Measurements from ENCODE around the gene MIA2. TPM values are rescaled to one million over a fixed set of nuclear protein-coding genes. Genes with fewer than 3 reads are reported as not detected.
"Not testable (repeated sequence)": the region's sequence is repeated elsewhere in the genome, so short reads cannot be mapped to it uniquely, and the experiment has no call there.

The MIA2 gene
- polyA plus RNA-seq, 3 donors = 8.8 to 25.2 (median 9.8) TPM

GRCh38 chr14:39265033-39265432 lies 31.3 kb downstream of the MIA2 start:
- WGBS, 3 donors = 1 to 6% (median 1%) methylated on average over 2 of the region's 2 CpGs
- H3K27ac ChIP-seq (ENCODE audit: low read depth, low read length) = no peak overlapping the region

DNA sequence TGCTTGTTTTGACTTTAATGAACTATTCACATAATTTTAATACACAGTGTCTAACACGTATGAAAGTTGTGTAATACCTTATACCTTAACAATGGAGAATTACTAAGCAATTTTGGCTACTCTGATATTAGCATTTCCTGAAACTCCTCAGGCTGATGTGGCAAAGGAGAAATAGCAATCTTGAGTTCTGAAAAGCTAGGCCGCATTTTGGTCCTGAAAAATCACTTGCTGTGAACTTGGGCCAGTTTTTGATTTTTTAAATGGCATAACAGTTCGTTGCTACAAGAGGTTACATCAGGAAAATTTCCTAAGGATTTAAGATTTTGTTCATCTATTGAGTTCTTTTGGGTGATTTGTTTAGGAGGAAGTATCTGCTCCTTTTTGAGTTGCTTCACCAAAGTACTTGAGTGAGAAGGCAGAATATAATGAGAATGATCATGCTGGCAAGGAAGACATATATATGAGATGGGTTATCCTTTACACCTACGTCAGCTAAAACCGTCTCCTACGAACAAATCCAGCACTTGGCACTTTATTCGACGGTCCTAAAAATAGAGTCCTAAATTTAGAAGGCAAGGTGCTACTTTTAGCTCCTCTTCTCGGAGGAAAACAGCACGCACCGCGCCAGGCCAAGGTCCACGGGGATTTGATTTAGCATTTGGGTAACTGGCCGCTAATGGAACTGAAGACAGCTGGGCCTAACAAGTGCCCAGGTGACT lies 32.2 kb downstream of the MIA2 start:
- WGBS, 3 donors = 5 to 8% (median 6%) methylated on average over 14 of the region's 14 CpGs

DNA sequence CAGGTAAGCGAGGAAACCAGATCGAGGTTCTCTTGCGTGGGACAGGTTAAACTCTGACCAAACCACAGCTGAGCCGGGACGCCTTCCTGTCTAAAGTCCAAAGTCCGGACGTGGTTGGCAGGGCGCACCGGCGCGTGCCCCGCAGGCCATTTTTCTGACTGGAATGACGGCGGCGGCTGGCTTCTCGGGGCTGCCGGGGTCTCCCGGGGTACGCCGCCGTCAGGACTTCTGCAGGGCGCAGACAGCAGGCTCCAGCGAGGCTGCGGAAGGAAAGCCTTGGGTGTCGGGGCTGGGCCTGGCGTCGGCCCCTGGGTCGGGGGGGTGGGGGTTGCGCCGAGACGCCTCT lies 32.8 kb downstream of the MIA2 start:
- H3K27ac ChIP-seq (ENCODE audit: low read depth, low read length) = peak overlapping the region; percentile 100
- 0 to 1% (median 1%) methylated on average over 23 to 31 of the region's 31 CpGs for WGBS, 3 donors

More for the DNA sequence above, 32.2 kb downstream of the MIA2 start:
- peak overlapping the region; percentile 100 for H3K27ac ChIP-seq (ENCODE audit: low read depth, low read length)

GRCh38 chr14:39266871-39267607 lies 33.3 kb downstream of the MIA2 start:
- 1% methylated on average over 67 to 70 of the region's 70 CpGs for WGBS, 3 donors

GRCh38 chr14:39267608-39268005 lies 33.9 kb downstream of the MIA2 start:
- H3K27ac ChIP-seq (ENCODE audit: low read depth, low read length) = peak overlapping the region; percentile 100
- whole genome bisulfite sequencing, 3 donors = 0 to 1% (median 0%) methylated on average over 16 of the region's 16 CpGs

More at GRCh38 chr14:39266871-39267607, 33.3 kb downstream of the MIA2 start:
- peak overlapping the region; percentile 100 for H3K27ac ChIP-seq (ENCODE audit: low read depth, low read length)

DNA sequence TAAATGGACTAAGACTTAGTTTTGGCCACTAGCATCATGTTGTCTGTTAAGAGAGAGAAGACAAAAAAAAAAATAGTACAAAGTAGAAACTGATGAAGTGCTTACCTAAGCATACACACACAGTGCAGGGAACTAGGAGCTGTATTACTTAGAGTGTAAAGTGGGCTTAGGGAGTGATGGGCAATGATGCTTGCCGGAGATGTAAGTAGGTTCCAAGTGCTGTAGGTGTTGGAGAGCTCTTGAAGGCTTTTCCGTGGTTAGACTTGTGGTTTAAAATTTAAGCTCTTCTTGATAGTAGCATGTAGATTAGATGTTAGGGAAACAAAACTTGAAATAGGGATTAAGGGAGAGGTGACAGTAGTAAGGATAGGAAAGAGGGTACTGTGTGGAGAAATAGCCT lies 34.7 kb downstream of the MIA2 start:
- 11 to 19% (median 13%) methylated on average over 2 of the region's 2 CpGs for WGBS, 3 donors

DNA sequence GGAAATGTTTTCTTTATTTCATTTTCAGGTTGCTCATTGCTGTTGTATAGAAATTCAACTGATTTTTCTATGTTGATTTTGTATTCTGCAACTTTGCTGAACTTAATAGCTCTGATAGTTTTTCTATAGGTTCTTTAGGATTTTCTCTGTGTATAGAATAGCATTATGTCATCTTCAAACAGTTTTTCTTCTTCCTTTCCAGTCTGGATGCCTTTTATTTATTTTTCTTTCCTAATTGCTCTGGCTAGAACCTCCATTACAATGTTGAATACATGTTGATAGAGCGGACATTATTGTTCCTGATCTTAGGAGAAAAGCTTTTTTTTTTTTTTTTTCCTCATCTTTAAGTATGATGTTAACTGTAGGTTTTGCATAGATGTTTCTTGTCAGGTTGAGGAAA lies 39.2 kb downstream of the MIA2 start:
- WGBS, 3 donors = 98 to 100% (median 100%) methylated on average over 1 of the region's 1 CpG
- H3K27ac ChIP-seq (ENCODE audit: low read depth, low read length) = no peak overlapping the region

More for the DNA sequence above, 34.7 kb downstream of the MIA2 start:
- H3K27ac ChIP-seq (ENCODE audit: low read depth, low read length) = no peak overlapping the region

DNA sequence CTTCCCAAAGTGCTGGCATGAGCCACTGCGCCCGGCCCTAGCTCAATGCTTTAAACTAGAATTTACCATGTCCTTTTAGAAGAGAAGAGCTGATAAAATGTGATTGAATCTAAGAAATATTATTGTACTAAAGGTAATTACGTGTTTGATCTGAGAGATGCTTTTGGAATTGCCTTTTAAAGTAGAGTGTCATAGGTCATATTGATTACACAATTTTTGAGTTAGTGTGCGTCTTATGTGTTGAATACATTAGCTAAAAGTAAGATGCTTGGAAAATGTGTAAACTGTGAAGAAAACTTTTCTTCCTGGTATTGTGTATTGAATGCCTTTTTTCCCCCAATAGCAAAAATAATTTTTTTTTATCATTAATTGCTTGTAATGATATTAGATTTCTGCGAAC lies 41.7 kb downstream of the MIA2 start:
- WGBS, 3 donors = 89 to 91% (median 90%) methylated on average over 5 of the region's 5 CpGs
- no peak overlapping the region for H3K27ac ChIP-seq (ENCODE audit: low read depth, low read length)

- 91 to 98% (median 97%) methylated on average over 1 of the region's 1 CpG for WGBS, 3 donors
- H3K27ac ChIP-seq (ENCODE audit: low read depth, low read length) = no peak overlapping the region
These were observed 42.3 kb downstream of the MIA2 start for GRCh38 chr14:39276005-39276404.

GRCh38 chr14:39276579-39277114 lies 42.9 kb downstream of the MIA2 start:
- H3K27ac ChIP-seq (ENCODE audit: low read depth, low read length) = no peak overlapping the region
- 46 to 97% (median 95%) methylated on average over 2 of the region's 2 CpGs for WGBS, 3 donors

- 85 to 93% (median 90%) methylated on average over 3 of the region's 3 CpGs for WGBS, 3 donors
These were observed 45.8 kb downstream of the MIA2 start for GRCh38 chr14:39279515-39279914.

GRCh38 chr14:39280678-39281077 lies 47.0 kb downstream of the MIA2 start:
- 97 to 100% (median 98%) methylated on average over 3 of the region's 3 CpGs for WGBS, 3 donors
- H3K27ac ChIP-seq (ENCODE audit: low read depth, low read length) = not testable (repeated sequence)

More at GRCh38 chr14:39279515-39279914, 45.8 kb downstream of the MIA2 start:
- no peak overlapping the region for H3K27ac ChIP-seq (ENCODE audit: low read depth, low read length)

DNA sequence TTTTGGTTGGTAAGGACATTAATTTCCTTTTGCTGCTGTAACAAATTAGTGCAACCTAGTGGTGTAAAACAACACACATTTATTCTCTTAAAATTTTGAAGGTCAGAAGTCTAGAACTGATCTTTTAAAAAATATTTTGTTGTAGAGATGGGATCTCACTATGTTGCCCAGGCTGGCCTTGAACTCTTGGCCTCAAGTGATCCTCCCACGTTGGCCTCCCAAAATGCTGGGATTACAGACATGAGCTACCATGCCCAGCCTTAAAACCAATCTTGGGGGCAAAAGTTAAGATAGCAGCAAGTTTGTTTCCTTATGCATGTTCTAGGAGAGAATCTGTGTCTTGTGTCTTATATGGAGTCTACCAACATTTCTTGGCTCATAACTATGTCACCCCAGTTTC lies 55.8 kb downstream of the MIA2 start:
- no peak overlapping the region for H3K27ac ChIP-seq (ENCODE audit: low read depth, low read length)
- WGBS, 3 donors = 57 to 92% (median 91%) methylated on average over 1 of the region's 1 CpG

DNA sequence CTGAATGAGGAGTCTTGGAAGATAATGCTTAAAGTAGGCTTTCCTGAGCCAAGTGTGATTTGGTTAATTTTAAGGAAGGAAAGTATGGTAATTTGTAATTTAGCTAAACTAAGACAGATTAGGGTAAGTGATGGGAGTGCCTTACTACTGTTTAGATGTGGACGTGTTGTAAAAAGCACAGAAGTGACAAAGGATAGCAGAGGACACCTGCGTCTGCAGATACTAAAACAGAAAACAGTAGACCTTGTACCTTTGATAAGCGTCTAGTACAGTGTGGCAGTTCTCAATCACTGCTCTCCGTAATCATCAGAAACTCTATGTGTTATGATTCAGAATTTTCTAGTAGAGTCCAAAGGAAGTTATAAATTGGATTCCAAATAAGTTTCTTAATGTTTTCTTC lies 58.0 kb downstream of the MIA2 start:
- WGBS, 3 donors = 76 to 95% (median 94%) methylated on average over 4 of the region's 4 CpGs

GRCh38 chr14:39293629-39294028 lies 59.9 kb downstream of the MIA2 start:
- H3K27ac ChIP-seq (ENCODE audit: low read depth, low read length) = no peak overlapping the region
- 97 to 99% (median 98%) methylated on average over 2 of the region's 2 CpGs for WGBS, 3 donors

More for the DNA sequence above, 58.0 kb downstream of the MIA2 start:
- no peak overlapping the region for H3K27ac ChIP-seq (ENCODE audit: low read depth, low read length)

DNA sequence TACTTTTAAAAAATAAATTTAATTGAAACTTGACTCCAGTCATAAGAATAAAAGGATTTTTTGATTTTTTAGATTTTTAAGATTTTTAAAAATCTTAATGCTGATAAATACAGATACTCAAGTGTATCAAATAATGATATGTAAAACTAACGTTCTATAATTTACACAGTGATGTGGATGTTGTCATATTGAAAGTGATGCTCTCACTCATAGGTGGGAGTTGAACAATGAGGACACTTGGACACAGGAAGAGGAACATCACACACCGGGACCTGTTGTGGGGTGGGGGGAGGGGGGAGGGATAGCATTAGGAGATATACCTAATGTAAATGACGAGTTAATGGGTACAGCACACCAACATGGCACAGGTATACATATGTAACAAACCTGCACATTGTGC lies 66.7 kb downstream of the MIA2 start:
- H3K27ac ChIP-seq (ENCODE audit: low read depth, low read length) = not testable (repeated sequence)
- 78 to 90% (median 85%) methylated on average over 3 of the region's 3 CpGs for WGBS, 3 donors

GRCh38 chr14:39302124-39302810 lies 68.6 kb downstream of the MIA2 start:
- 95 to 97% (median 95%) methylated on average over 4 of the region's 4 CpGs for WGBS, 3 donors
- H3K27ac ChIP-seq (ENCODE audit: low read depth, low read length) = no peak overlapping the region

DNA sequence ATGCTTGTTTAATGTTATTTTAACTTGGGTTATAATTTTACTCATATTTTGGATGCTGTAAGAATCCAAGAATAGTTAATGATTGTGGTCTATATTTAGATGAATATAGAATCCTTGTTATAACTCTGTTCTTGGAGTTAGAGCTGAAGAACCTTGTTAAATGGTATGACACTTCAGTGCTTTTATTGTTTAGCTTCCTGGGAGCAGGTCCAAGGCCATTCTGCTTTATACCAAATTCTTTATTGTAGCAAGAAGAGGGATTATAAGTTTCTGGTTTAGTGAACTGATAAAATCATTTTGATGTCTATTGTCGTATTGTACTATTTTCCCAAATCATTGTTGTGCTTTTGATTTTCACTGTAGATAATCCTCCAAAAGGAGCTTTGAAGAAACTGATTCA lies 69.4 kb downstream of the MIA2 start:
- no peak overlapping the region for H3K27ac ChIP-seq (ENCODE audit: low read depth, low read length)
- 81 to 96% (median 89%) methylated on average over 1 of the region's 1 CpG for WGBS, 3 donors

DNA sequence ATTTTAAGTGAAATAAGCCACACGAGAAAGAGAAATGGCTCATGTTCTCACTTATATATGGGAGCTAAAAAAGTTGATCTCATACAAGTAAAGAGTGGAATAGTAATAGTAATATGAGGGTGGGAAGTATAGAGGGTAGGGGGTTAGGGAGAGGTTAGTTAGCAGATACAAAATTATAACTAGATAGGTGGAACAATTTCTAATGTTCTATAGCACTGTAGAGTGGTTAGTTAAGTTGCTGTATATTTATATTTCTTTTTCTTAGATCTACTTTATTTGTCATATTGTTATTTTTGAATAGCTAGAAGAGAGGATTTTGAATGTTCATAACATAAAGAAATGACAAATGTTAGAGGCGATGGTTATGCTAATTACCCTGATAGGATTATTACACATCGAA lies 74.1 kb downstream of the MIA2 start:
- 93 to 98% (median 98%) methylated on average over 3 of the region's 3 CpGs for WGBS, 3 donors

More for the DNA sequence above, 74.1 kb downstream of the MIA2 start:
- H3K27ac ChIP-seq (ENCODE audit: low read depth, low read length) = no peak overlapping the region
